ENCODE measurements around the gene TMEM125.

- TF ChIP-seq GATA3 (IDR thresholded peaks at IDR 0.05; ENCODE audit: low read depth, low read length) = no peak
- TF ChIP-seq GATA2 (IDR thresholded peaks at IDR 0.05; ENCODE audit: low read depth, low read length) = no peak
Measured at GRCh38 chr1:43253876-43254275, 15.9 kb upstream of the TMEM125 start.
